ENCODE measurements around the gene TMEM156.

TMEM156 gene

GRCh38 chr4:38920677-38921076 is 111.5 kb downstream of the TMEM156 start:
- DNase-seq, result no peak

- no peak for DNase-seq
Observed at GRCh38 chr4:38920186-38920585, 112.0 kb downstream of the TMEM156 start.

GRCh38 chr4:38919494-38919893 is 112.7 kb downstream of the TMEM156 start:
- no peak for DNase-seq

GRCh38 chr4:38917481-38918025 is 114.7 kb downstream of the TMEM156 start:
- no peak for DNase-seq
